GM12878 (cell line): ENCODE results near the gene ZFP3. TPM values are rescaled to one million over a fixed set of nuclear protein-coding genes. Genes with fewer than 3 reads are reported as not detected.

Source experiments
- ATAC-seq: fragments of 200-7000 bp; cut with Tn5 transposase; 3 replicates; pipeline ENCODE4 v1.9.1; 2020; ENCODE audit warnings: mild to moderate bottlenecking, moderate library complexity
- BruUV-seq: library from RNA; stranded (reverse); fragments of 400-500 nt; replicated peaks from 2 replicates; lab custom pipeline; 2021; lab: Mats Ljungman, UMichigan
- CTCF ChIA-PET: fragments of 300-600 bp; sonication (Branson Sonifier 250); formaldehyde crosslinking; extraction: SDS; loops from one replicate; lab custom pipeline; 2021; ENCODE audit warnings: inconsistent platforms; lab: Yijun Ruan, JAX
- POLR2A ChIA-PET: fragments of 350-600 bp; formaldehyde crosslinking; extraction: SDS; loops from one replicate; lab custom pipeline; 2021; ENCODE audit warnings: inconsistent platforms; lab: Charles Lee
- RAD21 ChIA-PET: fragments of 300-600 bp; sonication (Branson Sonifier 250); formaldehyde crosslinking; loops from one replicate; lab custom pipeline; 2023; ENCODE audit warnings: antibody characterized with exemption; ENCODE audit not compliant: unreplicated experiment; lab: Charles Lee
- SMC1A ChIA-PET: fragments of 300-600 bp; sonication (Branson Sonifier 250); formaldehyde crosslinking; loops from one replicate; lab custom pipeline; 2023; ENCODE audit not compliant: unreplicated experiment, uncharacterized antibody; lab: Charles Lee
- DNase-seq: peaks from one replicate; pipeline ENCODE4 v3.0.0-alpha.2; 2011; ENCODE audit warnings: low read depth, low spot score
- FAIRE-seq: peaks from 3 replicates; lab custom pipeline; 2011; peaks lifted over from hg19 to GRCh38; lab: Jason Lieb, UNC
- H2AFZ ChIP-seq: 2 replicates; pipeline ENCODE4 v1.6.0; 2011; ENCODE audit warnings: low read depth, low read length, control low read depth; ENCODE audit not compliant: control insufficient read depth
- H3K27ac ChIP-seq: 2 replicates; pipeline ENCODE4 v1.5.1; 2011; ENCODE audit warnings: control low read depth; ENCODE audit not compliant: control insufficient read depth, insufficient read depth
- H3K27me3 ChIP-seq, 2 experiments: replicated peaks in 1 of 2; 2 replicates each; pipeline versions ENCODE4 v1.6.0 to v1.6.1; 2011; ENCODE audit warnings: low read length in 1 of 2; ENCODE audit not compliant: control insufficient read depth in 2 of 2, insufficient read depth in 2 of 2
- H3K36me3 ChIP-seq, 2 experiments: 2 replicates each; pipeline ENCODE4 v1.5.1; 2011; ENCODE audit warnings: low read length in 1 of 2; ENCODE audit not compliant: control insufficient read depth in 2 of 2, insufficient read depth in 2 of 2
- H3K4me1 ChIP-seq: 2 replicates; pipeline ENCODE4 v1.6.1; 2011; ENCODE audit warnings: mild to moderate bottlenecking, low read length, moderate library complexity, mixed read lengths; ENCODE audit not compliant: control insufficient read depth, insufficient read depth
- H3K4me2 ChIP-seq: 2 replicates; pipeline ENCODE4 v1.6.0; 2011; ENCODE audit warnings: control low read depth; ENCODE audit not compliant: control insufficient read depth, insufficient read depth
- H3K4me3 ChIP-seq: fragments of 200-600 bp; sonication (generic); 2 replicates; pipeline ENCODE4 v1.5.1; 2016
- H3K79me2 ChIP-seq: 2 replicates; pipeline ENCODE4 v1.6.0; 2011; ENCODE audit warnings: low read length; ENCODE audit not compliant: control insufficient read depth, insufficient read depth
- H3K9ac ChIP-seq: 2 replicates; pipeline ENCODE4 v1.8.0; 2011; ENCODE audit warnings: low read length, control low read depth, mixed read lengths; ENCODE audit not compliant: control insufficient read depth, insufficient read depth
- H3K9me3 ChIP-seq: replicated peaks from 3 replicates; pipeline ENCODE4 v1.5.1; 2011; ENCODE audit warnings: mild to moderate bottlenecking, low read length; ENCODE audit not compliant: control insufficient read depth, insufficient read depth
- H4K20me1 ChIP-seq: 2 replicates; pipeline ENCODE4 v1.6.0; 2011; ENCODE audit not compliant: control insufficient read depth, insufficient read depth
- ATF3 ChIP-seq: IDR thresholded peaks from 2 replicates; pipeline ENCODE4 v1.6.1; 2011; ENCODE audit warnings: low read depth, mild to moderate bottlenecking, low read length, moderate library complexity, borderline replicate concordance; ENCODE audit errors: extremely low read depth
- BCL11A ChIP-seq: IDR thresholded peaks from 2 replicates; pipeline ENCODE4 v1.6.1; 2011; ENCODE audit warnings: low read depth, low read length
- HSF1 ChIP-seq: fragments of 150-350 bp; IDR thresholded peaks from 2 replicates; pipeline ENCODE4 v1.6.1; 2014; ENCODE audit warnings: mild to moderate bottlenecking, low read depth, low read length
- MEF2B ChIP-seq: fragments of 450-650 bp; IDR thresholded peaks from 2 replicates; pipeline ENCODE4 v1.6.1; 2018; ENCODE audit warnings: mild to moderate bottlenecking, moderate library complexity; ENCODE audit not compliant: partially characterized antibody, poor library complexity, severe bottlenecking
- MXI1 ChIP-seq: fragments of 150-350 bp; IDR thresholded peaks from 2 replicates; pipeline ENCODE4 v1.6.1; 2011; ENCODE audit warnings: low read depth, mild to moderate bottlenecking, inconsistent platforms, low read length, improper control_type of control experiment
- NFIC ChIP-seq: IDR thresholded peaks from 2 replicates; pipeline ENCODE4 v1.6.1; 2012; ENCODE audit warnings: low read depth, mild to moderate bottlenecking, inconsistent platforms, low read length, moderate library complexity
- NR2C2 ChIP-seq: IDR thresholded peaks from 2 replicates; pipeline ENCODE4 v1.6.1; 2011; ENCODE audit warnings: borderline replicate concordance, low read depth; ENCODE audit not compliant: control insufficient read depth, insufficient read length
- POLR2A ChIP-seq: IDR thresholded peaks from 2 replicates; pipeline ENCODE4 v1.6.1; 2011; ENCODE audit warnings: low read depth, mild to moderate bottlenecking, low read length
- SIN3A ChIP-seq: IDR thresholded peaks from 2 replicates; pipeline ENCODE4 v1.6.1; 2012; ENCODE audit warnings: low read depth, low read length, improper control_type of control experiment
- SMC3 ChIP-seq: IDR thresholded peaks from 2 replicates; pipeline ENCODE4 v1.6.1; 2011; ENCODE audit warnings: low read length, improper control_type of control experiment, borderline replicate concordance
- TCF3 ChIP-seq: IDR thresholded peaks from 2 replicates; pipeline ENCODE4 v1.6.1; 2012; ENCODE audit warnings: low read depth, mild to moderate bottlenecking, low read length, borderline replicate concordance; ENCODE audit not compliant: insufficient read depth
- ZNF622 ChIP-seq: fragments of 450-650 bp; IDR thresholded peaks from 2 replicates; pipeline ENCODE4 v1.6.1; 2017; ENCODE audit warnings: mild to moderate bottlenecking, inconsistent platforms
- WGBS: methylation state at CpG from one replicate; pipeline ENCODE4 v1.1.6; 2016; ENCODE audit warnings: low lambda C conversion rate; ENCODE audit not compliant: insufficient replicate concordance, insufficient coverage; ENCODE audit errors: missing lambda C conversion rate; 5-methylcytosine and 5-hydroxymethylcytosine counted together
- in situ Hi-C: fragments of 300-500 bp; cut with MboI; formaldehyde crosslinking; loops from 9 replicates; pipeline ENCODE4 v1.14.3; 2018; ENCODE audit warnings: mixed read lengths
- intact Hi-C: fragments of 100-400 bp; cut with micrococcal nuclease; formaldehyde crosslinking; loops from one replicate; pipeline ENCODE4 v1.14.2; 2022; ENCODE audit not compliant: unreplicated experiment
- polyA plus RNA-seq, 11 experiments: library from polyadenylated mRNA; depleted of rRNA in 4 of 11; unstranded in 6 of 11; stranded (reverse) in 5 of 11; fragments of >200 nt; fragmentation: Nextera tagmentation in 4 of 11; fragmentation: Illumina TruSeq in 1 of 11; extraction: Ambion mirVana in 4 of 11; extraction: Trizol in 1 of 11; gene quantifications; 1 replicate in 1 of 11; 2 replicates in 10 of 11; pipeline versions ENCODE4 v1.2.1 to v1.2.3, GENCODE V29; 2011 to 2016; ENCODE audit warnings: inconsistent platforms in 2 of 11, missing spikeins in 2 of 11, low read depth in 1 of 11
- total RNA-seq, 4 experiments: library from RNA; depleted of rRNA in 3 of 4; stranded (reverse); fragments of >200 nt in 3 of 4; fragmentation: Illumina TruSeq in 1 of 4; extraction: Trizol in 1 of 4; gene quantifications; 2 replicates each; pipeline versions ENCODE4 v1.2.1 to v1.2.3, GENCODE V29; 2013 to 2021

The ZFP3 gene
- total and polyA plus RNA-seq, 10 of the 15 experiments (the other 5 are each of a cell fraction or from before 2014, with no cell fraction given): 0.37 to 4.1 (median 1.6) TPM

DNA sequence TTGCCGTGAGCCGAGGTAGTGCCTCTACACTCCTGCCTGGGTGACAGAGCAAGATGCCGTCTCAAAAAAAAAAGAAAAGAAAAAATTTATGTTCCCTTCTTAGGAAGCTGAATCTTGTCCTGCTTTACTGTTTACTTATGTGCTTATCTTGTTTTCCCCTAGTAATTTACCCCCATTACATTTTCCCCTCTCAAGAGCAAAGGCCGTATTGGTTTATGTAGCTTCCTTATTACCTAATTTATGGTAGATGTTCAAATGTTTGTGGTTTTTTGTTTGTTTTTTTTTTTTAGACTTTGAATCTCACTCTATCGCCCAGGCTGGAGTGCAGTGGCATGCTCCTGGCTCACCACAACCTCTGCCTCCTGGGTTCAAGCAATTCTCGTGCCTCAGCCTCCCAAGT, 32.8 kb upstream of the ZFP3 start (continued):
- no peak for TF ChIP-seq HSF1
- no peak for TF ChIP-seq MXI1
- no peak for TF ChIP-seq NR2C2

DNA sequence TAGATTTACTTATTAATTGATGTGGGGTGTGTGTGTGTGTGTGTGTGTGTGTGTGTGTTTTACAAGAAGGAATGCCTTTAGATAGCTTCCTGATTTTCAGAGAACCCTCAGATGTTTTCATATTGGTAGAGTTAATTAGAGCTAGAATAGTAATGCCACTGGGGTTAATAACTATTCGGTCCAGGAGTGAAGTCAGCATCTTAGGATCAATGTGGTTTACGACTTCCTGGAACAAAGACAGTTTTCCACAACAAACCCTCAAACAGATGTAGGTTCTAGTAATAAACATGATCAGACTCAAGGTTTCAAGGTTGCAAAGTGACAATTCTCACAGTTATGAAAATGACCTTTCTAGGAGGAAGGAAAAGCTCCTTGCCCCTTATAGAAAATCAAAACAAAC, 30.8 kb upstream of the ZFP3 start:
- no peaks in the 10 kb centered on the region for H3K36me3 ChIP-seq
- H3K9me3 ChIP-seq: no peaks in the 10 kb centered on the region
- POLR2A ChIA-PET: interaction anchor here (1.0 kb wide), 1 partner anchor 108 kb away, joined by 3 read pairs; the partner anchor contains the start of gene SLC25A11
- H3K4me1 ChIP-seq: peaks cover 11% of the 10 kb centered on the region
- 71% methylated on average over 2 of the region's 2 CpGs for WGBS
- no peak overlapping the region for H3K27ac ChIP-seq
- H3K4me3 ChIP-seq: no peak overlapping the region
- no peak for FAIRE-seq
- intact Hi-C loops (no loop called here), in situ Hi-C loops (no loop called here)
- no peaks in the 10 kb centered on the region for H3K79me2 ChIP-seq
- no peak overlapping the region for H3K9ac ChIP-seq
- no peak for ATAC-seq
- RAD21 ChIA-PET: no interaction called here
- no peak overlapping the region for H3K4me2 ChIP-seq
- BruUV-seq: no TSS peak
- SMC1A ChIA-PET: interaction anchor here (1.2 kb wide), 1 partner anchor 19 kb away, joined by 4 read pairs; no protein-coding TSS in a partner anchor
- CTCF ChIA-PET: interaction anchor here (0.7 to 1.5 kb wide), 3 partner anchors 14 to 190 kb away, joined by 3 to 4 read pairs (median 4); no protein-coding TSS in a partner anchor
- no peak overlapping the region for H2AFZ ChIP-seq
- H4K20me1 ChIP-seq: no peaks in the 10 kb centered on the region
- DNase-seq: no peak
- TF ChIP-seq ZNF622 (no peak), NFIC (no peak), BCL11A (no peak), POLR2A (no peak), ATF3 (no peak), SIN3A (no peak), TCF3 (no peak), SMC3 (no peak), MEF2B (no peak)
- no peaks in the 10 kb centered on the region for H3K27me3 ChIP-seq
